OCI-LY7 (cell line): Measurements from ENCODE around the gene THRB. TPM values are rescaled to one million over a fixed set of nuclear protein-coding genes. Genes with fewer than 3 reads are reported as not detected.

Experiments used
- BruUV-seq: library from RNA; stranded (reverse); fragments of 400-500 nt; replicated peaks from 2 replicates; lab custom pipeline; 2021; lab: Mats Ljungman, UMichigan
- CTCF ChIA-PET: fragments of 300-600 bp; sonication (Branson Sonifier 250); formaldehyde crosslinking; loops from one replicate; lab custom pipeline; 2022; ENCODE audit warnings: antibody characterized with exemption; ENCODE audit not compliant: unreplicated experiment; lab: Charles Lee
- POLR2A ChIA-PET: fragments of 300-600 bp; sonication (Branson Sonifier 250); formaldehyde crosslinking; loops from one replicate; lab custom pipeline; 2022; ENCODE audit warnings: antibody characterized with exemption; lab: Charles Lee
- DNase-seq: peaks from one replicate; pipeline ENCODE4 v3.0.0-alpha.2; 2015; ENCODE audit warnings: low spot score
- H2AFZ ChIP-seq: fragments of 200-600 bp; sonication (generic), shearing (Covaris generic); 2 replicates; pipeline ENCODE4 v1.6.1; 2014; ENCODE audit warnings: mild to moderate bottlenecking, antibody characterized with exemption, low read length, moderate library complexity
- H3K27ac ChIP-seq: fragments of 200-600 bp; sonication (generic); 2 replicates; pipeline ENCODE4 v1.5.1; 2014; ENCODE audit warnings: mixed run types, low read depth, mild to moderate bottlenecking, moderate library complexity, low read length, inconsistent platforms; ENCODE audit not compliant: poor library complexity, severe bottlenecking
- H3K36me3 ChIP-seq: fragments of 200-600 bp; sonication (generic); 2 replicates; pipeline ENCODE4 v1.6.1; 2014; ENCODE audit warnings: mild to moderate bottlenecking, antibody characterized with exemption, low read length, moderate library complexity, mixed read lengths; ENCODE audit not compliant: insufficient read depth
- H3K4me1 ChIP-seq: fragments of 200-600 bp; sonication (generic); 2 replicates; pipeline ENCODE4 v1.5.1; 2014; ENCODE audit warnings: mild to moderate bottlenecking, low read length; ENCODE audit not compliant: insufficient read depth, poor library complexity, severe bottlenecking
- H3K4me2 ChIP-seq: fragments of 200-600 bp; sonication (generic); 2 replicates; pipeline ENCODE4 v1.6.1; 2014; ENCODE audit warnings: mild to moderate bottlenecking, low read length
- H3K4me3 ChIP-seq: fragments of 200-600 bp; sonication (generic); 2 replicates; pipeline ENCODE4 v1.5.1; 2014; ENCODE audit warnings: mild to moderate bottlenecking, low read depth, low read length; ENCODE audit not compliant: poor library complexity, severe bottlenecking
- H3K79me2 ChIP-seq: fragments of 200-600 bp; sonication (generic); 2 replicates; pipeline ENCODE4 v1.6.1; 2016; ENCODE audit warnings: low read depth, mild to moderate bottlenecking, low read length, moderate library complexity, mixed read lengths; ENCODE audit not compliant: insufficient read depth
- H3K9me2 ChIP-seq: fragments of 200-600 bp; sonication (generic); 2 replicates; pipeline ENCODE4 v1.6.1; 2016; ENCODE audit warnings: mild to moderate bottlenecking, low read length, mixed read lengths; ENCODE audit not compliant: insufficient read depth
- H3K9me3 ChIP-seq: fragments of 200-600 bp; sonication (generic); 2 replicates; pipeline ENCODE4 v1.6.1; 2014; ENCODE audit warnings: mild to moderate bottlenecking, mixed run types, low read length, mixed read lengths
- H4K20me1 ChIP-seq: fragments of 200-600 bp; sonication (generic); 2 replicates; pipeline ENCODE4 v1.6.1; 2014; ENCODE audit warnings: mild to moderate bottlenecking, antibody characterized with exemption, low read length, moderate library complexity, mixed read lengths; ENCODE audit not compliant: insufficient read depth
- EZH2phosphoT487 ChIP-seq: fragments of 200-600 bp; sonication (generic); IDR thresholded peaks from 2 replicates; pipeline ENCODE4 v1.6.1; 2018; ENCODE audit warnings: low read depth, borderline replicate concordance, mild to moderate bottlenecking, mixed run types, antibody characterized with exemption, low read length, moderate library complexity, mixed read lengths
- intact Hi-C: fragments of 100-400 bp; cut with micrococcal nuclease; formaldehyde crosslinking; loops from one replicate; pipeline ENCODE4 v1.10.0; 2022; ENCODE audit not compliant: unreplicated experiment
- total RNA-seq, 2 experiments: library from RNA; depleted of rRNA in 1 of 2; stranded (reverse); fragments of >200 nt in 1 of 2; shearing (Covaris generic) in 1 of 2; gene quantifications; 2 replicates each; pipeline ENCODE4 v1.2.3, GENCODE V29; 2014 to 2022
- TF ChIP-seq, protein P1 (sequence below): fragments of 200-600 bp; sonication (generic); conservative IDR thresholded peaks from 2 replicates; pipeline ENCODE4 v1.5.1; 2014; ENCODE audit warnings: mild to moderate bottlenecking, antibody characterized with exemption, low read length, moderate library complexity, mixed read lengths

The THRB gene
- total RNA-seq, 2 experiments from 2014 or later = not detected

DNA sequence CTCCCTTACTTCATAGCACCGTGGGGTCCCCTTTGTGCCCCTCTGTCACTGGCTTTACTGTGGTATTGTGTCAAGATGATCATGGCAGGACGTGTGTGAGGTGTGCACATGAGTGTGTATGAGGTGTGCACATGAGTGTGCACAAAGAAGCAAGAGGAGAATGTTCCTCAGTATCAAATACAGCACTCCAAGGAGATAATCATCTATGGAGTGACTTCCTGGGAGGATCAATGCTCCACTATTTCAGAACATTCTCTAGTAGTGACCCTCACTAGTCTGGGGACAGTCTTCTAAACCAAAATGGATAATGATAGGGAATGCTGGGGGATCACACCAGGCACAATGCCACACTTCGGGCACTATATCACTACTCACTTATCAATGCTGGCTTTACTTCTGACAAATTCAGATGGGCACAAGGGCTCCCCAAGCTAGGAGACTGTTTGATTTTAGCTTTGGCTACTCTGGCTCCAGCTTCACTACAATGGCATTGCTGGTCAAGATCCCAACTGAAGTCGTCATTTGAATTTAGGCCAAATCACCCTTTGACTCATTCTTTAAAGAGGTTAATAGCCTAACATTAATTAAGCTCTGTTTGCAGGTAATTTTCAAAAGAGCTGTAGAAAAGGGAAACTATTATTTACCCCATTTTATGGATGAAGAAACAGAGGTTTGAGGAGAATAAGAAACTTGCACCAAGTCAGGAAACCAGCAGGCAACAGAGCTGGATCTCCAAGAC is 124.1 kb downstream of the THRB start:
- no peaks in the 10 kb centered on the region for H3K4me1 ChIP-seq
- H3K4me3 ChIP-seq = no peak overlapping the region
- ChIA-PET CTCF (no interaction called here), POLR2A (no interaction called here)
- no TSS peak for BruUV-seq
- H3K9me3 ChIP-seq = no peaks in the 10 kb centered on the region
- no peaks in the 10 kb centered on the region for H3K36me3 ChIP-seq
- H3K4me2 ChIP-seq = no peak overlapping the region
- TF ChIP-seq EZH2phosphoT487 = no peak
- TF ChIP-seq, protein P1, sequence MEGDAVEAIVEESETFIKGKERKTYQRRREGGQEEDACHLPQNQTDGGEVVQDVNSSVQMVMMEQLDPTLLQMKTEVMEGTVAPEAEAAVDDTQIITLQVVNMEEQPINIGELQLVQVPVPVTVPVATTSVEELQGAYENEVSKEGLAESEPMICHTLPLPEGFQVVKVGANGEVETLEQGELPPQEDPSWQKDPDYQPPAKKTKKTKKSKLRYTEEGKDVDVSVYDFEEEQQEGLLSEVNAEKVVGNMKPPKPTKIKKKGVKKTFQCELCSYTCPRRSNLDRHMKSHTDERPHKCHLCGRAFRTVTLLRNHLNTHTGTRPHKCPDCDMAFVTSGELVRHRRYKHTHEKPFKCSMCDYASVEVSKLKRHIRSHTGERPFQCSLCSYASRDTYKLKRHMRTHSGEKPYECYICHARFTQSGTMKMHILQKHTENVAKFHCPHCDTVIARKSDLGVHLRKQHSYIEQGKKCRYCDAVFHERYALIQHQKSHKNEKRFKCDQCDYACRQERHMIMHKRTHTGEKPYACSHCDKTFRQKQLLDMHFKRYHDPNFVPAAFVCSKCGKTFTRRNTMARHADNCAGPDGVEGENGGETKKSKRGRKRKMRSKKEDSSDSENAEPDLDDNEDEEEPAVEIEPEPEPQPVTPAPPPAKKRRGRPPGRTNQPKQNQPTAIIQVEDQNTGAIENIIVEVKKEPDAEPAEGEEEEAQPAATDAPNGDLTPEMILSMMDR = no peak
- intact Hi-C loops = no loop called here
- H4K20me1 ChIP-seq = no peaks in the 10 kb centered on the region
- H2AFZ ChIP-seq = no peak overlapping the region
- H3K79me2 ChIP-seq = no peaks in the 10 kb centered on the region
- no peak overlapping the region for H3K27ac ChIP-seq
- H3K9me2 ChIP-seq = no peaks in the 10 kb centered on the region
- DNase-seq = no peak

GRCh38 chr3:24368605-24369004 is 126.0 kb downstream of the THRB start:
- Histone ChIP-seq H3K27ac (no peak overlapping the region), H4K20me1 (no peaks in the 10 kb centered on the region), H3K9me2 (no peaks in the 10 kb centered on the region), H3K4me3 (no peak overlapping the region), H3K36me3 (no peaks in the 10 kb centered on the region), H2AFZ (no peak overlapping the region), H3K4me2 (no peak overlapping the region), H3K9me3 (no peaks in the 10 kb centered on the region), H3K79me2 (no peaks in the 10 kb centered on the region), H3K4me1 (no peaks in the 10 kb centered on the region)
- POLR2A ChIA-PET = interaction anchor here (0.6 kb wide), 1 partner anchor 1340 kb away, joined by 3 read pairs; no protein-coding TSS in a partner anchor
- CTCF ChIA-PET = no interaction called here
- no TSS peak for BruUV-seq
- intact Hi-C loops = no loop called here
- TF ChIP-seq, protein P1 = no peak
- TF ChIP-seq EZH2phosphoT487 = no peak
- no peak for DNase-seq

DNA sequence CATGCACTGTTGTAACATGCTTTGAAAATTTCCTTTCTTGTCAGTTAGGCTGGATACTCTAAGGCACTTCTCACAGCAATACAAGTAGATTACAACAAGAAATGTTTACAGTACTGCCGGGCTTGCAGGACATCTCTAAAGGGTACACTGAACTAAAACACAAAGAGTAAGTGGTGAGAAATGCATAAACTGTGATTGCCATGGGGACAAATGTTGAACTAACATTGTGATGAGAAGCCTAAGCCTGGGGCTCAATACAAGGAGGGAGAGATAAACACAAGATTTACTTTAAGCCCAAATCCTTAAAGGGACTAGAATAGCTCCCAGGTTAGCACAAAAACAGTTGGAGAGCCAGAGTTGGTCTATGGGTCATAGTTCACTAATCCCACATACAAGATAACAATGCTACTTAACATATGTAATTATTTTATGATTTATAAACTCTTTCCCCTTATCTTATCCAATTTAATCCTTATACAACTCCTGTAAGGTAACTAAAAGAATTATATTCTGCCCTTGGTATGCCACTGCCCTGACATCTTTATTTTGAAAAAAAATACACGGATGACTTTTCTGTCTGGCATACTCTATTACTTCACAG is 126.9 kb downstream of the THRB start:
- intact Hi-C loops = no loop called here
- no peaks in the 10 kb centered on the region for H3K9me3 ChIP-seq
- no peak for DNase-seq
- no peak overlapping the region for H3K4me2 ChIP-seq
- BruUV-seq = no TSS peak
- H3K4me1 ChIP-seq = no peaks in the 10 kb centered on the region
- H3K4me3 ChIP-seq = no peak overlapping the region
- H3K36me3 ChIP-seq = no peaks in the 10 kb centered on the region
- TF ChIP-seq EZH2phosphoT487 = no peak
- TF ChIP-seq, protein P1 = no peak
- H4K20me1 ChIP-seq = no peaks in the 10 kb centered on the region
- ChIA-PET CTCF (no interaction called here), POLR2A (interaction anchor here (0.6 to 0.7 kb wide), 2 partner anchors 1294 to 1339 kb away, joined by 3 read pairs; no protein-coding TSS in a partner anchor)
- H3K27ac ChIP-seq = no peak overlapping the region
- no peaks in the 10 kb centered on the region for H3K79me2 ChIP-seq
- no peaks in the 10 kb centered on the region for H3K9me2 ChIP-seq
- H2AFZ ChIP-seq = no peak overlapping the region
